ENCODE results near the gene SIGLEC5. TPM values are rescaled to one million over a fixed set of nuclear protein-coding genes. Genes with fewer than 3 reads are reported as not detected.

The SIGLEC5 gene
- total and polyA plus RNA-seq, 2 experiments from 2014 or later = not detected

GRCh38 chr19:51615991-51616390 is 14.2 kb downstream of the SIGLEC5 start:
- H2AFZ ChIP-seq = no peak overlapping the region
- H3K27ac ChIP-seq (ENCODE audit: low read depth) = no peak overlapping the region
- ATAC-seq (no peak), DNase-seq (ENCODE audit: low spot score) (no peak)
- Mint-ChIP-seq H3K4me3 (no peak overlapping the region), H3K4me1 (no peaks in the 10 kb centered on the region), H3K27ac (no peak overlapping the region), H3K36me3 (ENCODE audit: low read depth) (peaks cover 33% of the 10 kb centered on the region), H3K27me3 (ENCODE audit: insufficient read depth, low read depth, poor library complexity) (peaks cover 4% of the 10 kb centered on the region), H3K9me3 (peaks cover 89% of the 10 kb centered on the region)
- no peaks in the 10 kb centered on the region for H3K9me2 ChIP-seq (ENCODE audit: insufficient read depth)
- H3F3A ChIP-seq (replicated peaks; ENCODE audit: low read depth) = no peaks in the 10 kb centered on the region
- H3K4me3 ChIP-seq = no peak overlapping the region
- no peaks in the 10 kb centered on the region for H3K79me2 ChIP-seq (replicated peaks; ENCODE audit: insufficient read depth)
- H3K27me3 ChIP-seq (ENCODE audit: insufficient read depth) = no peaks in the 10 kb centered on the region; the same call in 1 of the 2 replicates
- H3K4me1 ChIP-seq (ENCODE audit: insufficient read depth) = no peaks in the 10 kb centered on the region
- no peak overlapping the region for H3K4me2 ChIP-seq
- no peaks in the 10 kb centered on the region for H4K20me1 ChIP-seq (replicated peaks; ENCODE audit: insufficient read depth)
- TF ChIP-seq EZH2phosphoT487 (IDR thresholded peaks at IDR 0.05; ENCODE audit: unreplicated experiment) (no peak), POLR2AphosphoS5 (IDR thresholded peaks at IDR 0.05; ENCODE audit: low read depth) (no peak), CREB1 (CRISPR knock-in tag; IDR thresholded peaks at IDR 0.05; ENCODE audit: low read depth) (no peak), REST (IDR thresholded peaks at IDR 0.05; ENCODE audit: unreplicated experiment) (no peak), CTCF (conservative IDR thresholded peaks at IDR 0.05; ENCODE audit: low read depth in 2 of 2) (no peak)
- H3K36me3 ChIP-seq (ENCODE audit: insufficient read depth) = no peaks in the 10 kb centered on the region

- no peak overlapping the region for H2AFZ ChIP-seq
- DNase-seq (ENCODE audit: low spot score) (no peak), ATAC-seq (no peak)
- no peaks in the 10 kb centered on the region for H4K20me1 ChIP-seq (replicated peaks; ENCODE audit: insufficient read depth)
- no peaks in the 10 kb centered on the region for H3K36me3 ChIP-seq (ENCODE audit: insufficient read depth)
- Mint-ChIP-seq H3K4me3 (no peak overlapping the region), H3K9me3 (peaks cover 92% of the 10 kb centered on the region), H3K4me1 (no peaks in the 10 kb centered on the region), H3K27ac (no peak overlapping the region), H3K27me3 (ENCODE audit: insufficient read depth, low read depth, poor library complexity) (peaks cover 2% of the 10 kb centered on the region), H3K36me3 (ENCODE audit: low read depth) (peaks cover 30% of the 10 kb centered on the region)
- peaks cover 6% of the 10 kb centered on the region; the same call in 1 of the 2 replicates for H3K27me3 ChIP-seq (ENCODE audit: insufficient read depth)
- H3K9me2 ChIP-seq (ENCODE audit: insufficient read depth) = no peaks in the 10 kb centered on the region
- H3K27ac ChIP-seq (ENCODE audit: low read depth) = no peak overlapping the region
- H3K4me2 ChIP-seq = no peak overlapping the region
- H3K4me3 ChIP-seq = no peak overlapping the region
- no peaks in the 10 kb centered on the region for H3F3A ChIP-seq (replicated peaks; ENCODE audit: low read depth)
- no peaks in the 10 kb centered on the region for H3K79me2 ChIP-seq (replicated peaks; ENCODE audit: insufficient read depth)
- no peaks in the 10 kb centered on the region for H3K4me1 ChIP-seq (ENCODE audit: insufficient read depth)
- TF ChIP-seq ETS1 (IDR thresholded peaks at IDR 0.05) (no peak), EZH2phosphoT487 (IDR thresholded peaks at IDR 0.05; ENCODE audit: unreplicated experiment) (no peak), JUNB (IDR thresholded peaks at IDR 0.05; ENCODE audit: unreplicated experiment) (no peak), POLR2AphosphoS5 (IDR thresholded peaks at IDR 0.05; ENCODE audit: low read depth) (no peak), ZNF331 (CRISPR knock-in tag; IDR thresholded peaks at IDR 0.05; ENCODE audit: low read depth) (no peak), NANOG (IDR thresholded peaks at IDR 0.05; ENCODE audit: borderline replicate concordance) (no peak), CTCF (conservative IDR thresholded peaks at IDR 0.05; ENCODE audit: low read depth in 2 of 2) (no peak), EZH2 (IDR thresholded peaks at IDR 0.05; ENCODE audit: low read depth, unreplicated experiment) (no peak), CREB1 (CRISPR knock-in tag; IDR thresholded peaks at IDR 0.05; ENCODE audit: low read depth) (no peak)
Observed at GRCh38 chr19:51614789-51615188, 15.4 kb downstream of the SIGLEC5 start.
